Activated CD4-positive, CD25-positive, alpha-beta regulatory T cell treated with anti-CD3 and anti-CD28 coated beads, Interleukin-2, amount 50 U/mL, for 72 hours (primary cell): ENCODE data around the gene COL9A3.

Experiments
- DNase-seq: peaks from one replicate; pipeline ENCODE4 v3.0.0; 2021

COL9A3 gene

DNA sequence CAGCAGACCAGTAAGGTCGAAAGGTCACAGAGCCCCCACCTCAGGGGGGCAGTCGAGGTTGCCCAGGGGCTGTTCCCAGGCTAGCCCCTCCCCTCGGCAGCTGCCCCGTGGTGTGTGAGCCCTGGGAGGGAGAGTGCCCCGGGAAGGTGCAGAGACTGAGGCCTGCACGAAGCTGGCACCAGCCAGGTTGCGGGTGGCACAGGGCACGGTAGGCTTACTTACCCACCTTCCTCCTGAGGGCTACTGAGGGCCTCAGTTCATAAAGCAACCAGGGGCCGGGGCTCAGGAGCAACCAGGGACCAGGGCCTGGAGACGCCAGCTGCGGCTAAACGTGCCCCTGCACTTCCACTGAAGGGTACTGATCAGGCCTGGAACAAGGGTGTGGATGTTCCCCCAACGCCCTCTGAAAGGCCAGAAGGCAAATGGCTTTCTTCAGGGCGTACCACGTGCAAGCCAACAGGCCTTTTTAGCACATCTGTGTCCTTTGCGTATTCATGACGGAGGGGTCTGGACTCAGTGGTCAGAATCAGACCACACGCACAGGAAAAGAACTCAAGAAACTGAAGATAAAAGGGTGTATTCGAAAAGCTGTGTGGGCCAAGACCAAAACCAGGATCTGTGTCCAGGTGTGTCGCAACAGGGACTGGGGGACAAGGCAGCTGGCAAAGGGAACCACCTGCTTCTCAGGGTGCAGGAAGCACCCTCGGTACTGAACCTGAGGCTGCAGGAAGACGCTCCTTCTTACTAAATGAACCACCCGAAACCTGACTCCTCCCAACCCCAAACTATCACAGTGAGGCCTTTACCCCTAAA is 69.3 kb downstream of the COL9A3 start:
- DNase-seq = no peak

DNA sequence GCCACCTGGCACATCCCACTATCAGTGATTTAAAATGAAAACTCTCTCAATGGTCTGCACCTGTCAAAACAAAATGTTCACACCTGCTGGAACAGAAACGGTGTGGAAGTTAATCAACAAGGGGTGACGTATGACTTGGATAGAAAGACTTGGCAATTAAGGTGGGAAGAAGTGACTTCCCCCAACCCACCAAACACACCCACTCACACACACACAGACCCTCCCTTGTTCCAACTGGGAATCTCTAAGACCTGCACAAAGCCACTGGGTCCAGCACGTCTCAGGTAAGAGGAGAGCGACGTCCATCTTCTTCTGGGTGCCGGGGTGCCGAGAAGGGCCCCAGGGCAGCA is 69.8 kb downstream of the COL9A3 start:
- DNase-seq = no peak

DNA sequence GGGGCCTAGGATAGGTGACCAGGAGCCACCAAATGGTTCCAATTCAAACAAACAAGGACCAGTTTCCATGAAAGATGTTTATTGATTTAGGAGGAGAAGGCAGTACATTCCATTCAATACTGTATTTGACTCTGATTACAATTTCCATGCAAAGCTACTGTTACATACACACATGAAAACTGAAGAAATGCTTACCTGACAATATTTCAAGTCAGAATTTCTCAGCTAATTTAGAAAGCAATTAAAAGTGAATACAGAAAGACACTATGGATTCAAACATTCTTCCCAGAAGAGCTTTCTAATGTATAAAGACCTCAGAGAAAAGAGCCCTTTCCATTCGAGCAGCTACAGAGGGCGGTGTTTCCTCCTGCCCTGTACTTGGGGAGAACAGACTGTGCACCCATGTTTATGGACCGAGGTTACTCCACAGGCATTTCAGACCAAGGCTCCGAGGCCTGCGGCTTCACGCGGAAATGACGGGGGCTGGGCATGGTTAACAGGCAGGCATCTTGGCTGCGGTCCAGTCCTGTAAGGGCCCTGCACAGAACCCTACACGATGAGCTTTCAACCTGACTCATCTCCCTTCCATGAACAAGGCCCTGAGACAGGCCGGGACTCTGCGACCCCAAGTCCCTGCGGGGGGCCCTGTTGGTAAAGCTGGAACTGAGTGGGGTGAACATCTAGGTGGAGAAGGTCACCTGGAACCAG is 70.5 kb downstream of the COL9A3 start:
- DNase-seq = no peak

DNA sequence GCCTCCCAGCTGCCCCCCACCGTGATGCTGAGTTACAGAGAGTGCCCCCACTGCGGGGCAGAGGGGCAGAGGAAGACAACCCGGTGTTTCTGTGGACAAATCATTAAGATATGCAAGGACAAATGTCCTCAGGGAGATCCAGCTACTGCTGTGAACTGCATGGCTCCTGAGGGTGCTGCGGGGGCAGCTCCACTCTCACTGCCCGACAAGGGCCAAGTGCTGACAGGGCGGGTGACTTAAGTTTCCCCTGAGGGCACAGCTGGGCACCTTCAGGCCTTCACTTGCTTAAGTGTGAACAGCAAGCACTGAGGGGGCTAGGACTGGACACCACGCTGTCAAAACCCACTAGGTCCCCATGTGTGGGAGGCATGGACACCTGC is 71.0 kb downstream of the COL9A3 start:
- no peak for DNase-seq

DNA sequence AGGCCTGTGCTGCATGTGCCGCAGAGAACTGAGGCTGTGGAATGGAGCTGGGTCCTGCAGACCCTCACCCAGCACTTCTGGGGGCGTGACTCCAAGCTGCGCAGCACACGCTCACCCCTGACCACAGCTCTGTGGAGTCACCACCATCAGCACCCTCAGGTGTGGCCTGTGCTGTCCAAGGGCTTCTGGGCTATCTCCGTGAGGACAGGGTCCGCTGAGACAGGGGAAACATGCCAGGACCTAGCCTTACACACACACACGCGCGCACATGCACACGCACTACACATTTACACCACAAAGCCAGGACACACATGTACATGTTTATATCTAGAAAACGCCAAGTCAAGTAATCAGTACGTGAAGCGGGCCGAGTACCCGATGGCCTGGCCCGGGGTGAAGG is 71.6 kb downstream of the COL9A3 start:
- no peak for DNase-seq

DNA sequence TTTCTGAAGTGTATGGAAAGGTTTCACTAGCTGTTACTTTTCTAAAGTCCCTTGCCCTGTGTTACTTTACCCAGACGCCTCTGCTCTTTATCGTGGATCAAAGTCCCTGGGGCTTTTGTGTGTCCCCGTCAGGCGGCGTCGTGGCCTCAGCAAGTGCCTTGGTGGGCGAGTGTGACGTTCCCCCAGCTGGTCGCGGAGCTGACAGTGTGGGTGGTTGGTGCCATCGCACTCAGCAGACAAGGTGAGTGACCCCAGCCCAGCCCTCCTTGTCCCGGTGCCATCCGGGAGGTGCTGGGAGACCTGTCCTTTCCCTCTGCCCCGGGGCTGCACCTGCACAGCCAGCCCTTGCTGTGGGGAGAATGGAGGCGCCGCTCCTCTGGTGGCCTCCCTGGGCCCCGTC is 72.1 kb downstream of the COL9A3 start:
- DNase-seq = no peak

DNA sequence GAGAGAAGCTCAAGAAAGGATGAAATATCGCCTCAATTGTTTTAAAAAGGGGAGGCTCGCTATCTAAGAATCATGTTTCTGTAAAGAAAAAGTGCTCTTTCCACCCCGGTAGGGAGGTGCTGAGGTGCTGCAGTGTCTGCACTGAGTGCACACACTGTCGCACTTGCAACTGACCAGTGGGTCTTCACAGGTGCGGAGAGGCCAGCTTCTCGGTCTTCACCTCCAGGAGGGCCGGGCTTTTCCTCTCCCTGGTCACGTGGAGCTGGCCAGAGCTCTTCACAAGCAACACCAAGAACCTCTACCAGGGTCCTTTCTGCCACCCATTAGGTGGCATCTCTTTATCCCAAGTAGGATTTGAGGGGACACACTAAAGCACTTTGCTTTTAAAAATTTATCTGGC is 72.6 kb downstream of the COL9A3 start:
- DNase-seq = no peak

DNA sequence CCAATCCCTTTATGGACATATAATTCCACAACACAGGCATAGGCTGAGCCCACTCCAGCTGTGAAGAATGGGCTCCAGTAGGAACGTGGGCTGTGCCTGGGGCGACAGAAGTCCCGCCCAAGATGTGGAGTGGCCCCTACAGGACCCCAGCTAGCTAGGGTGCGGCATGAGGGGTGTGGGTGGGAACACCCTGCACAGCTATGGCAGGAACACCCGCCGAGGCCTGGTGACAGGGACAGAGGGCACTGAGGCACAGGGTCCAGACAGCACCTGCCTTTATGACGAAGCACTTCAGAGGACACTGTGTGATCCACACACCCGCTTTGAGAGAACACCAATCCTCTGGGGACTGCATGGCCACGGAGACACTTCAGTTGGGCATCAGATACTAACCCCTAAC is 73.0 kb downstream of the COL9A3 start:
- DNase-seq = no peak

DNA sequence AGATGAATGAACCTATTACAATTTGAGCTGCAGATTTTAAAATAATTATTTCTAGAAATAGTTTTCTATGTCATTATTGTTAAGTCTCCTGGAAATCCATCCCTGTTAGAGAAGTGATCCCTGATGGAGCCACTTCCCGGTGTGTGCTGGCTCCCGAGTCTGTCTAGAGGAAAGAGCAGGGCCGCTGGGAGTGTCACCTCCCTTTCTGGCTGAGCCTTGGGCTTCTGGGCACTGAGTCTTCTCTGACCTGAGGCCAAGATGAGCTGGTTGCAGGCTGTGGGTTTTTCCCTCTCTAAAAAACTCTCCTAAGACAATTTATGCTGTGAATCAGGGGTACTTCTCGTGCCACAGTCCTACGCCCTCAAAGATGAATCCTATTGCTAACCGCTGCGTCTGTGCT is 73.6 kb downstream of the COL9A3 start:
- no peak for DNase-seq
